GM21526 (cell line): ENCODE data around the gene C16orf95.

Experiments
- ATAC-seq: cut with Tn5 transposase; IDR thresholded peaks from one replicate; pipeline ENCODE4 v1.9.1; 2021; ENCODE audit warnings: moderate library complexity; ENCODE audit not compliant: unreplicated experiment, low FRiP score

C16orf95 gene

GRCh38 chr16:87333581-87334331 is 16.6 kb upstream of the C16orf95 start:
- ATAC-seq = no peak

- ATAC-seq = no peak
Observed at GRCh38 chr16:87333101-87333500, 15.9 kb upstream of the C16orf95 start.

GRCh38 chr16:87332150-87332549 is 15.0 kb upstream of the C16orf95 start:
- ATAC-seq = no peak

- no peak for ATAC-seq
Observed at GRCh38 chr16:87331241-87331801, 14.1 kb upstream of the C16orf95 start.

GRCh38 chr16:87330646-87331045 is 13.5 kb upstream of the C16orf95 start:
- ATAC-seq = no peak

- no peak for ATAC-seq
Observed at GRCh38 chr16:87330257-87330624, 13.0 kb upstream of the C16orf95 start.

GRCh38 chr16:87329436-87330256 is 12.5 kb upstream of the C16orf95 start:
- ATAC-seq = no peak

- ATAC-seq = no peak
Observed at GRCh38 chr16:87328846-87329245, 11.7 kb upstream of the C16orf95 start.

- no peak for ATAC-seq
Observed at GRCh38 chr16:87327798-87328495, 10.8 kb upstream of the C16orf95 start.

- ATAC-seq = no peak
Observed at GRCh38 chr16:87326151-87326571, 9.0 kb upstream of the C16orf95 start.

GRCh38 chr16:87325423-87325858 is 8.2 kb upstream of the C16orf95 start:
- no peak for ATAC-seq

- no peak for ATAC-seq
Observed at GRCh38 chr16:87324411-87325275, 7.5 kb upstream of the C16orf95 start.

- no peak for ATAC-seq
Observed at GRCh38 chr16:87323727-87324410, 6.7 kb upstream of the C16orf95 start.

- no peak for ATAC-seq
Observed at GRCh38 chr16:87322833-87323726, 5.9 kb upstream of the C16orf95 start.

GRCh38 chr16:87322360-87322759 is 5.2 kb upstream of the C16orf95 start:
- no peak for ATAC-seq

GRCh38 chr16:87321336-87322107 is 4.3 kb upstream of the C16orf95 start:
- no peak for ATAC-seq

- no peak for ATAC-seq
Observed at GRCh38 chr16:87320510-87321227, 3.5 kb upstream of the C16orf95 start.
